Astrocyte (in vitro differentiated cells and primary cell): Measurements from ENCODE around the gene AUTS2. TPM values are rescaled to one million over a fixed set of nuclear protein-coding genes. Genes with fewer than 3 reads are reported as not detected.

Experiments
- DNase-seq: peaks from one replicate; pipeline ENCODE4 v3.0.0-alpha.2; 2010; ENCODE audit warnings: low read depth
- FAIRE-seq: peaks from 2 replicates; lab custom pipeline; 2011; peaks lifted over from hg19 to GRCh38; lab: Jason Lieb, UNC
- H2AFZ ChIP-seq: 2 replicates; pipeline ENCODE4 v1.6.0; 2012; ENCODE audit warnings: low read depth, low read length, inconsistent platforms
- H3K27ac ChIP-seq: 2 replicates; pipeline ENCODE4 v1.5.1; 2011; ENCODE audit warnings: low read depth, low read length, inconsistent platforms
- H3K27me3 ChIP-seq: 2 replicates; pipeline ENCODE4 v1.6.0; 2011; ENCODE audit warnings: low read length, inconsistent platforms; ENCODE audit not compliant: insufficient read depth
- H3K36me3 ChIP-seq: 2 replicates; pipeline ENCODE4 v1.5.1; 2011; ENCODE audit warnings: low read length, inconsistent platforms; ENCODE audit not compliant: insufficient read depth
- H3K4me1 ChIP-seq: 2 replicates; pipeline ENCODE4 v1.5.1; 2011; ENCODE audit warnings: low read length, inconsistent platforms; ENCODE audit not compliant: insufficient read depth
- H3K4me2 ChIP-seq: 2 replicates; pipeline ENCODE4 v1.6.0; 2012; ENCODE audit warnings: low read length, inconsistent platforms
- H3K4me3 ChIP-seq: 2 replicates; pipeline ENCODE4 v1.5.1; 2011; ENCODE audit warnings: low read depth, mild to moderate bottlenecking, low read length, inconsistent platforms; ENCODE audit not compliant: insufficient read depth
- H3K79me2 ChIP-seq: 2 replicates; pipeline ENCODE4 v1.6.0; 2012; ENCODE audit warnings: mild to moderate bottlenecking, low read length, inconsistent platforms; ENCODE audit not compliant: insufficient read depth
- H3K9ac ChIP-seq: 2 replicates; pipeline ENCODE4 v1.6.0; 2012; ENCODE audit warnings: mild to moderate bottlenecking, low read length, inconsistent platforms
- H3K9me3 ChIP-seq: 2 replicates; pipeline ENCODE4 v1.5.1; 2012; ENCODE audit warnings: low read depth, mild to moderate bottlenecking, low read length, inconsistent platforms; ENCODE audit not compliant: insufficient read depth
- H4K20me1 ChIP-seq: 2 replicates; pipeline ENCODE4 v1.6.0; 2012; ENCODE audit warnings: low read length, inconsistent platforms; ENCODE audit not compliant: insufficient read depth
- H3K27ac Mint-ChIP-seq: one replicate; pipeline ENCODE4 v1.8.0; 2021; ENCODE audit warnings: mild to moderate bottlenecking, mixed read lengths; ENCODE audit not compliant: unreplicated experiment
- H3K27me3 Mint-ChIP-seq: one replicate; pipeline ENCODE4 v1.8.0; 2021; ENCODE audit warnings: low read depth, mixed read lengths; ENCODE audit not compliant: unreplicated experiment
- H3K36me3 Mint-ChIP-seq: one replicate; pipeline ENCODE4 v1.8.0; 2021; ENCODE audit warnings: low read depth, mixed read lengths; ENCODE audit not compliant: unreplicated experiment
- H3K4me1 Mint-ChIP-seq: one replicate; pipeline ENCODE4 v1.8.0; 2021; ENCODE audit warnings: low read depth, mixed read lengths; ENCODE audit not compliant: unreplicated experiment
- H3K4me3 Mint-ChIP-seq: one replicate; pipeline ENCODE4 v1.8.0; 2021; ENCODE audit warnings: mild to moderate bottlenecking, moderate library complexity, mixed read lengths; ENCODE audit not compliant: unreplicated experiment
- H3K9me3 Mint-ChIP-seq: one replicate; pipeline ENCODE4 v1.8.0; 2021; ENCODE audit warnings: mild to moderate bottlenecking, mixed read lengths; ENCODE audit not compliant: unreplicated experiment
- CTCF ChIP-seq: IDR thresholded peaks from 2 replicates; pipeline ENCODE4 v1.5.1; 2011; ENCODE audit warnings: low read depth, mild to moderate bottlenecking, inconsistent platforms, low read length, moderate library complexity; ENCODE audit not compliant: insufficient read depth
- EZH2 ChIP-seq: IDR thresholded peaks from 2 replicates; pipeline ENCODE4 v1.6.1; 2012; ENCODE audit warnings: mild to moderate bottlenecking, low read length, inconsistent platforms; ENCODE audit not compliant: insufficient read depth
- total RNA-seq: library from RNA; stranded (reverse); gene quantifications from 2 replicates; pipeline ENCODE4 v1.2.1, GENCODE V29; 2021

AUTS2 gene
- total RNA-seq, 1 donor from 2014 or later = 73.2 TPM

GRCh38 chr7:69699931-69700330 is 101.7 kb downstream of the AUTS2 start:
- Histone ChIP-seq H3K27me3 (no peaks in the 10 kb centered on the region), H2AFZ (no peak overlapping the region), H3K9ac (no peak overlapping the region), H3K79me2 (peaks cover 13% of the 10 kb centered on the region), H4K20me1 (peaks cover 63% of the 10 kb centered on the region), H3K9me3 (no peaks in the 10 kb centered on the region), H3K4me1 (no peaks in the 10 kb centered on the region), H3K4me3 (no peak overlapping the region), H3K4me2 (no peak overlapping the region), H3K36me3 (no peaks in the 10 kb centered on the region), H3K27ac (no peak overlapping the region)
- TF ChIP-seq CTCF = no peak
- TF ChIP-seq EZH2 = no peak
- Mint-ChIP-seq H3K4me1 (peaks cover 12% of the 10 kb centered on the region), H3K36me3 (no peaks in the 10 kb centered on the region), H3K9me3 (no peaks in the 10 kb centered on the region), H3K27ac (no peak overlapping the region), H3K27me3 (no peaks in the 10 kb centered on the region), H3K4me3 (no peak overlapping the region)
- no peak for DNase-seq
- no peak for FAIRE-seq

GRCh38 chr7:69700331-69700730 is 102.1 kb downstream of the AUTS2 start:
- Histone ChIP-seq H4K20me1 (peaks cover 67% of the 10 kb centered on the region), H3K4me2 (no peak overlapping the region), H3K27me3 (no peaks in the 10 kb centered on the region), H3K4me3 (no peak overlapping the region), H3K9me3 (no peaks in the 10 kb centered on the region), H3K9ac (no peak overlapping the region), H3K79me2 (peaks cover 13% of the 10 kb centered on the region), H3K4me1 (no peaks in the 10 kb centered on the region), H3K36me3 (no peaks in the 10 kb centered on the region), H3K27ac (no peak overlapping the region), H2AFZ (no peak overlapping the region)
- DNase-seq (no peak), FAIRE-seq (no peak)
- no peak for TF ChIP-seq EZH2
- no peak for TF ChIP-seq CTCF
- Mint-ChIP-seq H3K9me3 (no peaks in the 10 kb centered on the region), H3K27me3 (no peaks in the 10 kb centered on the region), H3K36me3 (no peaks in the 10 kb centered on the region), H3K27ac (no peak overlapping the region), H3K4me1 (peaks cover 12% of the 10 kb centered on the region), H3K4me3 (no peak overlapping the region)

GRCh38 chr7:69701288-69701687 is 103.0 kb downstream of the AUTS2 start:
- no peaks in the 10 kb centered on the region for H3K36me3 Mint-ChIP-seq
- Histone ChIP-seq H3K36me3 (no peaks in the 10 kb centered on the region), H3K4me3 (no peak overlapping the region), H3K9me3 (no peaks in the 10 kb centered on the region), H4K20me1 (peaks cover 71% of the 10 kb centered on the region), H3K79me2 (peaks cover 13% of the 10 kb centered on the region), H3K4me1 (no peaks in the 10 kb centered on the region), H3K27me3 (no peaks in the 10 kb centered on the region), H2AFZ (no peak overlapping the region), H3K27ac (no peak overlapping the region), H3K4me2 (no peak overlapping the region), H3K9ac (no peak overlapping the region)
- no peak overlapping the region for H3K4me3 Mint-ChIP-seq
- DNase-seq = no peak
- no peak overlapping the region for H3K27ac Mint-ChIP-seq
- no peak for TF ChIP-seq CTCF
- no peak for TF ChIP-seq EZH2
- peaks cover 12% of the 10 kb centered on the region for H3K4me1 Mint-ChIP-seq
- no peak for FAIRE-seq
- no peaks in the 10 kb centered on the region for H3K9me3 Mint-ChIP-seq
- H3K27me3 Mint-ChIP-seq = no peaks in the 10 kb centered on the region
